ENCODE results near the gene EFNA5. TPM values are rescaled to one million over a fixed set of nuclear protein-coding genes. Genes with fewer than 3 reads are reported as not detected.

Gene EFNA5
- polyA plus RNA-seq, 1 of the 3 experiments (the other 2 are of a cell fraction): 0.81 TPM

GRCh38 chr5:107549567-107549966 is 121.2 kb downstream of the EFNA5 start (continued):
- TF ChIP-seq TCF12 (IDR thresholded peaks at IDR 0.05) (no peak), CTCF (IDR thresholded peaks at IDR 0.05) (no peak), TAF1 (IDR thresholded peaks at IDR 0.05; ENCODE audit: borderline replicate concordance, low read depth, low read length) (no peak), MXI1 (IDR thresholded peaks at IDR 0.05; ENCODE audit: low read depth, low read length) (no peak), POLR2AphosphoS5 (IDR thresholded peaks at IDR 0.05; ENCODE audit: low read depth, low read length) (no peak)

GRCh38 chr5:107548477-107548876 is 122.3 kb downstream of the EFNA5 start:
- peaks cover 0 to 26% of the 10 kb centered on the region in 2 experiments; a peak in 2 of 4 replicates for H3K4me1 ChIP-seq (ENCODE audit: control insufficient read depth in 1 of 2, insufficient read depth in 2 of 2, low read depth in 1 of 2, low read length in 1 of 2)
- ChIA-PET CTCF (no interaction called here), POLR2A (no interaction called here)
- no peaks in the 10 kb centered on the region for H3K27me3 ChIP-seq (ENCODE audit: insufficient read depth)
- H3K27ac ChIP-seq (ENCODE audit: low read depth in 2 of 2, low read length in 1 of 2): no peak overlapping the region
- no peaks in the 10 kb centered on the region for H3F3A ChIP-seq (replicated peaks; ENCODE audit: insufficient read depth)
- H2AFZ ChIP-seq (ENCODE audit: low read depth): no peak overlapping the region
- WGBS (ENCODE audit: low lambda C conversion rate): 91% methylated on average over 4 of the region's 4 CpGs
- no peak overlapping the region for H3K4me2 ChIP-seq
- no peak overlapping the region for H3K9ac ChIP-seq
- H3K4me3 ChIP-seq (ENCODE audit: low read depth in 2 of 2, low read length in 1 of 2): no peak overlapping the region
- no peak for DNase-seq
- TF ChIP-seq USF2 (IDR thresholded peaks at IDR 0.05; ENCODE audit: borderline replicate concordance, low read depth, low read length): no peak
- TF ChIP-seq SMC3 (IDR thresholded peaks at IDR 0.05; ENCODE audit: low read depth, low read length): no peak
- no peak for TF ChIP-seq REST (IDR thresholded peaks at IDR 0.05; ENCODE audit: low read depth, low read length)
- TF ChIP-seq GABPA (IDR thresholded peaks at IDR 0.05; ENCODE audit: low read depth): no peak
- no peak for TF ChIP-seq TEAD4 (IDR thresholded peaks at IDR 0.05; ENCODE audit: borderline replicate concordance, insufficient read depth)
- TF ChIP-seq RFX5 (IDR thresholded peaks at IDR 0.05; ENCODE audit: low read length): no peak
- no peak for TF ChIP-seq YY1 (IDR thresholded peaks at IDR 0.05; ENCODE audit: low read depth)
- no peak for TF ChIP-seq CTCF (IDR thresholded peaks at IDR 0.05)
- no peak for TF ChIP-seq TAF1 (IDR thresholded peaks at IDR 0.05; ENCODE audit: borderline replicate concordance, low read depth, low read length)
- H3K79me2 ChIP-seq (ENCODE audit: insufficient read depth): no peaks in the 10 kb centered on the region
- H4K20me1 ChIP-seq (ENCODE audit: insufficient read depth): no peaks in the 10 kb centered on the region
- no peaks in the 10 kb centered on the region for H3K36me3 ChIP-seq (replicated peaks in 1 of 2; ENCODE audit: control insufficient read depth in 1 of 2, insufficient read depth in 2 of 2, low read length in 1 of 2)
- H3K9me2 ChIP-seq: no peaks in the 10 kb centered on the region
- H3K9me3 ChIP-seq: no peaks in the 10 kb centered on the region

Data from SK-N-SH (cell line).